HCT116 (cell line): ENCODE data around the gene ADGRG7. TPM values are rescaled to one million over a fixed set of nuclear protein-coding genes. Genes with fewer than 3 reads are reported as not detected.

Experiments used
- ATAC-seq: fragments of 200-7000 bp; cut with Tn5 transposase; 2 replicates; pipeline ENCODE4 v1.9.1; 2020; ENCODE audit warnings: mild to moderate bottlenecking, moderate library complexity
- BruUV-seq: library from RNA; stranded (reverse); fragments of 400-500 nt; replicated peaks from 2 replicates; lab custom pipeline; 2021; lab: Mats Ljungman, UMichigan
- CTCF ChIA-PET: fragments of 300-600 bp; sonication (Branson Sonifier 250); formaldehyde crosslinking; loops from one replicate; lab custom pipeline; 2021; ENCODE audit warnings: antibody characterized with exemption; lab: Charles Lee
- POLR2A ChIA-PET: fragments of 300-600, 350-600 bp; sonication (Branson Sonifier 250); formaldehyde crosslinking; loops from one replicate; lab custom pipeline; 2021; ENCODE audit warnings: antibody characterized with exemption; lab: Charles Lee
- RAD21 ChIA-PET, 2 experiments: fragments of 300-600 bp; sonication (Branson Sonifier 250); formaldehyde crosslinking; loops; one replicate each; lab custom pipeline; 2023; ENCODE audit warnings: low total read pairs in 2 of 2; ENCODE audit not compliant: uncharacterized antibody in 2 of 2, unreplicated experiment in 2 of 2, low non-redundant PET in 1 of 2; lab: Charles Lee
- DNase-seq: peaks from one replicate; pipeline ENCODE4 v3.0.0-alpha.2; 2010; ENCODE audit warnings: low read depth, low spot score
- H2AFZ ChIP-seq: fragments of 200-600 bp; shearing (Covaris generic), sonication (generic); 2 replicates; pipeline ENCODE4 v1.6.1; 2017; ENCODE audit warnings: low read depth, mixed run types, mixed read lengths, antibody characterized with exemption, low read length; ENCODE audit not compliant: poor library complexity, severe bottlenecking
- H3K27ac ChIP-seq: 2 replicates; pipeline ENCODE4 v1.5.1; 2012; ENCODE audit warnings: low read depth, low read length
- H3K27me3 ChIP-seq: fragments of 200-600 bp; sonication (generic); 2 replicates; pipeline ENCODE4 v1.6.1; 2016; ENCODE audit warnings: mixed run types, low read length, mixed read lengths; ENCODE audit not compliant: insufficient read depth
- H3K36me3 ChIP-seq, 2 experiments: fragments of 200-500 bp in 1 of 2; fragments of 200-600 bp in 1 of 2; sonication (Bioruptor generic) in 1 of 2; sonication (generic) in 1 of 2; 2 replicates each; pipeline versions ENCODE4 v1.5.1 to v1.6.1; 2014 to 2016; ENCODE audit warnings: low read length in 2 of 2, inconsistent platforms in 1 of 2, mixed read lengths in 1 of 2, mixed run types in 1 of 2; ENCODE audit not compliant: insufficient read depth in 2 of 2, control insufficient read depth in 1 of 2
- H3K4me1 ChIP-seq, 2 experiments: fragments of 200-600 bp in 1 of 2; sonication (generic) in 1 of 2; 2 replicates each; pipeline versions ENCODE4 v1.5.1 to v1.6.1; 2012 to 2017; ENCODE audit warnings: low read length in 2 of 2, inconsistent platforms in 1 of 2, mild to moderate bottlenecking in 1 of 2, mixed read lengths in 1 of 2, mixed run types in 1 of 2, moderate library complexity in 1 of 2; ENCODE audit not compliant: insufficient read depth in 2 of 2, control insufficient read depth in 1 of 2
- H3K4me2 ChIP-seq: fragments of 200-600 bp; sonication (generic); 2 replicates; pipeline ENCODE4 v1.6.1; 2017; ENCODE audit warnings: mixed run types, low read length, mixed read lengths
- H3K4me3 ChIP-seq, 2 experiments: fragments of 200-600 bp in 1 of 2; sonication (generic) in 1 of 2; replicated peaks in 1 of 2; 2 replicates each; pipeline ENCODE4 v1.5.1; 2011 to 2016; ENCODE audit warnings: low read length in 2 of 2, control low read depth in 1 of 2, low read depth in 1 of 2, mild to moderate bottlenecking in 1 of 2, mixed read lengths in 1 of 2, mixed run types in 1 of 2
- H3K79me2 ChIP-seq: fragments of 200-600 bp; sonication (generic); 2 replicates; pipeline ENCODE4 v1.6.1; 2017; ENCODE audit warnings: mild to moderate bottlenecking, mixed run types, low read length, moderate library complexity, mixed read lengths; ENCODE audit not compliant: insufficient read depth
- H3K9ac ChIP-seq: fragments of 200-600 bp; sonication (generic); 2 replicates; pipeline ENCODE4 v1.6.1; 2016; ENCODE audit warnings: low read length, mixed read lengths
- H3K9me2 ChIP-seq: fragments of 200-600 bp; sonication (generic), shearing (Covaris generic); 2 replicates; pipeline ENCODE4 v1.6.1; 2017; ENCODE audit warnings: mixed run types, mild to moderate bottlenecking, moderate library complexity; ENCODE audit not compliant: insufficient read depth
- H3K9me3 ChIP-seq, 2 experiments: fragments of 200-500 bp in 1 of 2; fragments of 200-600 bp in 1 of 2; sonication (Bioruptor generic) in 1 of 2; sonication (generic) in 1 of 2; 2 replicates each; pipeline ENCODE4 v1.6.1; 2014 to 2017; ENCODE audit warnings: low read length in 2 of 2, mixed read lengths in 2 of 2, inconsistent platforms in 1 of 2, low read depth in 1 of 2, mild to moderate bottlenecking in 1 of 2, mixed run types in 1 of 2, moderate library complexity in 1 of 2; ENCODE audit not compliant: control insufficient read depth in 1 of 2, insufficient read depth in 1 of 2
- H4K20me1 ChIP-seq: fragments of 200-600 bp; sonication (generic), shearing (Covaris generic); 2 replicates; pipeline ENCODE4 v1.6.1; 2017; ENCODE audit warnings: mixed run types, mild to moderate bottlenecking, moderate library complexity; ENCODE audit not compliant: insufficient read depth
- ATF3 ChIP-seq: IDR thresholded peaks from 2 replicates; pipeline ENCODE4 v1.6.1; 2012
- CBX3 ChIP-seq: IDR thresholded peaks from 2 replicates; pipeline ENCODE4 v1.6.1; 2012; ENCODE audit warnings: low read depth
- ELF1 ChIP-seq: IDR thresholded peaks from 2 replicates; pipeline ENCODE4 v1.6.1; 2012; ENCODE audit warnings: low read depth, borderline replicate concordance
- RAD21 ChIP-seq: IDR thresholded peaks from 2 replicates; pipeline ENCODE4 v1.6.1; 2012; ENCODE audit warnings: low read depth, mild to moderate bottlenecking
- SIN3A ChIP-seq: IDR thresholded peaks from 2 replicates; pipeline ENCODE4 v1.6.1; 2012; ENCODE audit warnings: low read depth
- SP1 ChIP-seq: IDR thresholded peaks from 2 replicates; pipeline ENCODE4 v1.6.1; 2012; ENCODE audit warnings: low read depth
- TCF7L2 ChIP-seq: IDR thresholded peaks from 2 replicates; pipeline ENCODE4 v1.7.0; 2011; ENCODE audit warnings: borderline replicate concordance, inconsistent platforms; ENCODE audit not compliant: insufficient read depth, insufficient read length; ENCODE audit errors: extremely low read depth
- ZFX ChIP-seq: fragments of 450-650 bp; IDR thresholded peaks from 2 replicates; pipeline ENCODE4 v1.6.1; 2017
- intact Hi-C: fragments of 100-400 bp; cut with micrococcal nuclease; formaldehyde crosslinking; loops from 2 replicates; pipeline ENCODE4 v1.10.0; 2022
- total RNA-seq: library from RNA; stranded (reverse); gene quantifications from one replicate; pipeline ENCODE4 v1.2.1, GENCODE V29; 2021; ENCODE audit not compliant: unreplicated experiment
- TF ChIP-seq, protein P1 (sequence below): IDR thresholded peaks from 2 replicates; pipeline ENCODE4 v1.6.1; 2011; ENCODE audit warnings: mild to moderate bottlenecking, low read length, moderate library complexity; ENCODE audit not compliant: insufficient replicate concordance; ENCODE audit errors: extremely low read depth

ADGRG7 gene
- total RNA-seq, 1 experiment from 2014 or later: not detected

GRCh38 chr3:100635273-100635701, 25.9 kb downstream of the ADGRG7 start:
- H3K4me3 ChIP-seq: no peak overlapping the region
- no peaks in the 10 kb centered on the region for H3K4me1 ChIP-seq
- no TSS peak for BruUV-seq
- no peaks in the 10 kb centered on the region for H3K79me2 ChIP-seq
- no peaks in the 10 kb centered on the region for H3K9me3 ChIP-seq
- H3K36me3 ChIP-seq: no peaks in the 10 kb centered on the region
- ChIA-PET CTCF (interaction anchor here (1.1 to 2.5 kb wide), 3 partner anchors 46 to 803 kb away, joined by 3 to 19 read pairs (median 3); no protein-coding TSS in a partner anchor), RAD21 (interaction anchor here (0.6 to 1.4 kb wide), 4 partner anchors 142 to 173 kb away, joined by 3 to 8 read pairs (median 4); no protein-coding TSS in a partner anchor), POLR2A (no interaction called here)
- no peak overlapping the region for H3K4me2 ChIP-seq
- H3K9ac ChIP-seq: no peak overlapping the region
- ATAC-seq: no peak
- no peak for DNase-seq
- H3K27me3 ChIP-seq: no peaks in the 10 kb centered on the region
- intact Hi-C loops: no loop called here
- no peak overlapping the region for H2AFZ ChIP-seq
- TF ChIP-seq ELF1: no peak
- H3K27ac ChIP-seq: no peak overlapping the region
- no peaks in the 10 kb centered on the region for H3K9me2 ChIP-seq
- H4K20me1 ChIP-seq: no peaks in the 10 kb centered on the region

DNA sequence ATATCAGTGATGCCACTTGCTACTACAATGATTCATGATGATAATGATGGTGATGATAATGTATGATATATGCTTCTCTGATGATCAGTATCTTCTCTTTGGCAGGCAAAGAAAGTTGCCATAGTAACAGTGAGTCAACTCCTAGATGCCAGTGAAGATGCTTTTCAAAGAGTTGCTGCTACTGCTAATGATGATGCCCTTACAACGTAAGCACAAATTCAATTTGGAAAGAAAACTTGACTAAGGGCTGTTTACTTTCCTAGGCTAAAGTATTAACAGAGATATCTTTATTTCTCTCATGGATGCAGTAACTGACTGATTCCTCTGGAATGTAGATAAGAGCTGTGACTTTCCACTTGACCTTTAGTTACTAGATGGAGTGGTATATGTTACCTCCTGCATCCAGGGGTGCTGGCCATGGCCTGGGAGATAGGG, 27.8 kb downstream of the ADGRG7 start:
- ChIA-PET CTCF (no interaction called here), RAD21 (no interaction called here), POLR2A (no interaction called here)
- H3K79me2 ChIP-seq: no peaks in the 10 kb centered on the region
- no TSS peak for BruUV-seq
- H3K36me3 ChIP-seq: no peaks in the 10 kb centered on the region
- H3K4me2 ChIP-seq: no peak overlapping the region
- no peaks in the 10 kb centered on the region for H4K20me1 ChIP-seq
- H3K27ac ChIP-seq: no peak overlapping the region
- no peak overlapping the region for H3K9ac ChIP-seq
- TF ChIP-seq ATF3 (no peak), CBX3 (no peak), TCF7L2 (no peak), SIN3A (no peak), RAD21 (no peak), SP1 (no peak), ZFX (no peak)
- TF ChIP-seq, protein P1, sequence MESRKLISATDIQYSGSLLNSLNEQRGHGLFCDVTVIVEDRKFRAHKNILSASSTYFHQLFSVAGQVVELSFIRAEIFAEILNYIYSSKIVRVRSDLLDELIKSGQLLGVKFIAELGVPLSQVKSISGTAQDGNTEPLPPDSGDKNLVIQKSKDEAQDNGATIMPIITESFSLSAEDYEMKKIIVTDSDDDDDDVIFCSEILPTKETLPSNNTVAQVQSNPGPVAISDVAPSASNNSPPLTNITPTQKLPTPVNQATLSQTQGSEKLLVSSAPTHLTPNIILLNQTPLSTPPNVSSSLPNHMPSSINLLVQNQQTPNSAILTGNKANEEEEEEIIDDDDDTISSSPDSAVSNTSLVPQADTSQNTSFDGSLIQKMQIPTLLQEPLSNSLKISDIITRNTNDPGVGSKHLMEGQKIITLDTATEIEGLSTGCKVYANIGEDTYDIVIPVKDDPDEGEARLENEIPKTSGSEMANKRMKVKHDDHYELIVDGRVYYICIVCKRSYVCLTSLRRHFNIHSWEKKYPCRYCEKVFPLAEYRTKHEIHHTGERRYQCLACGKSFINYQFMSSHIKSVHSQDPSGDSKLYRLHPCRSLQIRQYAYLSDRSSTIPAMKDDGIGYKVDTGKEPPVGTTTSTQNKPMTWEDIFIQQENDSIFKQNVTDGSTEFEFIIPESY: no peak
- no peak overlapping the region for H2AFZ ChIP-seq
- no peaks in the 10 kb centered on the region for H3K4me1 ChIP-seq
- intact Hi-C loops: no loop called here
- no peak for ATAC-seq
- no peaks in the 10 kb centered on the region for H3K9me3 ChIP-seq
- H3K4me3 ChIP-seq: no peak overlapping the region
- H3K27me3 ChIP-seq: no peaks in the 10 kb centered on the region
- no peak for DNase-seq
- H3K9me2 ChIP-seq: no peaks in the 10 kb centered on the region
